Skeletal muscle satellite cell (primary cell): ENCODE data around the gene KCNMB1.

Experiments used
- H3K27me3 ChIP-seq: 2 replicates; pipeline ENCODE4 v1.7.0; 2013; ENCODE audit warnings: low read length; ENCODE audit not compliant: control insufficient read depth, insufficient read depth
- H3K36me3 ChIP-seq: 2 replicates; pipeline ENCODE4 v1.7.0; 2013; ENCODE audit warnings: mild to moderate bottlenecking, control low read depth, low read length; ENCODE audit not compliant: insufficient read depth
- H3K4me1 ChIP-seq: 2 replicates; pipeline ENCODE4 v1.7.0; 2013; ENCODE audit warnings: low read length; ENCODE audit not compliant: control insufficient read depth, insufficient read depth
- H3K4me2 ChIP-seq: 2 replicates; pipeline ENCODE4 v1.7.0; 2013; ENCODE audit warnings: mild to moderate bottlenecking, low read length
- H3K4me3 ChIP-seq: 2 replicates; pipeline ENCODE4 v1.7.0; 2013; ENCODE audit warnings: low read length
- H3K9ac ChIP-seq: 2 replicates; pipeline ENCODE4 v1.7.0; 2013; ENCODE audit warnings: mild to moderate bottlenecking, low read depth, low read length, moderate library complexity
- H3K9me3 ChIP-seq: replicated peaks from 2 replicates; pipeline ENCODE4 v1.7.0; 2013; ENCODE audit warnings: mild to moderate bottlenecking, control low read depth, low read length

The KCNMB1 gene

GRCh38 chr5:170353961-170354360, 35.2 kb downstream of the KCNMB1 start:
- Histone ChIP-seq H3K4me1 (no peaks in the 10 kb centered on the region), H3K4me2 (no peak overlapping the region), H3K9ac (no peak overlapping the region), H3K36me3 (no peaks in the 10 kb centered on the region), H3K9me3 (no peaks in the 10 kb centered on the region), H3K4me3 (no peak overlapping the region), H3K27me3 (peaks cover 47% of the 10 kb centered on the region)

GRCh38 chr5:170353011-170353761, 36.0 kb downstream of the KCNMB1 start:
- H3K36me3 ChIP-seq = no peaks in the 10 kb centered on the region
- H3K27me3 ChIP-seq = peaks cover 53% of the 10 kb centered on the region
- H3K9me3 ChIP-seq = no peaks in the 10 kb centered on the region
- no peak overlapping the region for H3K4me2 ChIP-seq
- H3K4me3 ChIP-seq = no peak overlapping the region
- H3K9ac ChIP-seq = no peak overlapping the region
- H3K4me1 ChIP-seq = no peaks in the 10 kb centered on the region

DNA sequence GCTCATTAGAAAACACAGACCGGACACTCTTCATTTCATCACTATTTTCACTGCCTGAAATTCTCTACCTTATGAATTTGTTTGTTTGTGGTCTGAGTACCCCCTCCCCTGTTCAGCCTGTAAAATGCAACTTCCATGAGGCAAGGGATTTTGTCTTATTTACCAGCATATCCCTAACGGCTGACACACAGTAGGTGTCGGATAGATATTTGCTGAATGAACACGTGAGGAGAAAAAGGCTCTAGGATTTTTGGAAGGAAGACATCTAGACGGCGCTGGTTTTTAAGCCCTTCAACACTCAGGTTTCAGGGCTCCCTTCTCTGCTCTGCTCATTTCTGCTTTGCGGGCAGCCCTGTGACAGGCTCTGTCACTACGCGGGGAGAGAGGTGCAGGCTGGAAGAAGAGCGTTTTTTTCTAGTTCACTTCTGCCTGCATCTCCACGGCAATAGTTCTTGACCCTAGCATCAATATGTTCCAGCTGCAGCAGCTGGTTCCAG, 41.0 kb downstream of the KCNMB1 start:
- Histone ChIP-seq H3K4me2 (no peak overlapping the region), H3K4me1 (no peaks in the 10 kb centered on the region), H3K27me3 (peaks cover 26% of the 10 kb centered on the region), H3K9me3 (no peaks in the 10 kb centered on the region), H3K4me3 (no peak overlapping the region), H3K36me3 (no peaks in the 10 kb centered on the region), H3K9ac (no peak overlapping the region)

- no peak overlapping the region for H3K4me3 ChIP-seq
- H3K9ac ChIP-seq = no peak overlapping the region
- no peaks in the 10 kb centered on the region for H3K4me1 ChIP-seq
- H3K27me3 ChIP-seq = peaks cover 15% of the 10 kb centered on the region
- H3K9me3 ChIP-seq = no peaks in the 10 kb centered on the region
- H3K4me2 ChIP-seq = no peak overlapping the region
- no peaks in the 10 kb centered on the region for H3K36me3 ChIP-seq
These were observed 42.1 kb downstream of the KCNMB1 start for GRCh38 chr5:170347022-170347567.

DNA sequence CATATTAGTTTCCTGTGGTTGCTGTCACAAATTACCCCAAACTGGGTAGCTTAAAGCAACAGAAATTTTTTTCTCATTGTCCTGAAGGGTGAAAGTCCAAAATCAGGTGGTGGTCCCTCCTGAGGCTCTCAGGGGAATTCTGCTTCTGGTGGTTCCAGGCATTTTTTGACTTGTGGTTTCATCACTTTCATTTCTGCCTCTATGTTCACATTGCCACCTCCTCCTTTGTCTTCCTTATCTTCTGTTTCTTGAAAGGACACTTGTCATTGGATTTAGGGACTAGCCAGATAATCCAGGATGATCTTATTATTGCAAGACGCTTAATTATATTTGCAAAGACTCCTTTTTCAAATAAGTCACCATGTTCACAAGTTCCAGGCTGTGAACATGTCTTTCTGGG, 43.2 kb downstream of the KCNMB1 start:
- Histone ChIP-seq H3K4me2 (no peak overlapping the region), H3K4me3 (no peak overlapping the region), H3K4me1 (no peaks in the 10 kb centered on the region), H3K9ac (no peak overlapping the region), H3K9me3 (no peaks in the 10 kb centered on the region), H3K27me3 (peaks cover 13% of the 10 kb centered on the region), H3K36me3 (no peaks in the 10 kb centered on the region)

- peaks cover 4% of the 10 kb centered on the region for H3K27me3 ChIP-seq
These were observed 46.0 kb downstream of the KCNMB1 start for GRCh38 chr5:170343177-170343576.

DNA sequence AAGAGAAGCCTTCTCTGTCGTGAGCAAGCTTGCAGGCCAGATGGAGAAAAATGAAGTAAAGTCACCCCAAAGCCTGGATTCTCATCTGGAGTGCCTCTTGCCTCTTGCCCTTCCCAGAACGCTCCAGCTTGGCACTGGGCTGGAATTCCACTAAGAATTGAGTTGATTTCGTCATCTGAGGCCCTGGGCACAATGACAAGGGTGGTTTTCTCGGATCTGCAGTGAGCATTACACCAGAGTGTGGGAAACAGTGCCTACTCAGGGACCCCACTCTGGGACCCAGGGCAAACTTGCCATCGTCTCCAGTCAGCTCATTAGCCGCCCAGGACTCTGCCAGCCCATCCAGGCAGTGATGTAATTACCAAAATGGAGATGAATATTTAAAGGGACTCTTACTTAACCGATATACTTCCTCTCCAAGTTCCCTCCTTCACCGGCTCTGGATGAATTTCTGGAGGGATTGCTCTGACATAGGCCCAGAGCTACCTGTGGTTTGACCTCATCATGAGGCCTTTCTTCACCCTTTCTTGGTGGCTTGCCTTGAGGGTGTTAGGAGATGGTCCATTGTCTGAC, 46.9 kb downstream of the KCNMB1 start:
- H3K9ac ChIP-seq = no peak overlapping the region
- no peak overlapping the region for H3K4me3 ChIP-seq
- no peaks in the 10 kb centered on the region for H3K9me3 ChIP-seq
- H3K4me2 ChIP-seq = no peak overlapping the region
- H3K36me3 ChIP-seq = no peaks in the 10 kb centered on the region
- no peaks in the 10 kb centered on the region for H3K4me1 ChIP-seq
- no peaks in the 10 kb centered on the region for H3K27me3 ChIP-seq

More at GRCh38 chr5:170343177-170343576, 46.0 kb downstream of the KCNMB1 start:
- H3K9me3 ChIP-seq = no peaks in the 10 kb centered on the region
- H3K4me2 ChIP-seq = no peak overlapping the region
- no peaks in the 10 kb centered on the region for H3K36me3 ChIP-seq
- H3K4me1 ChIP-seq = no peaks in the 10 kb centered on the region
- no peak overlapping the region for H3K9ac ChIP-seq
- H3K4me3 ChIP-seq = no peak overlapping the region

GRCh38 chr5:170341545-170341944, 47.6 kb downstream of the KCNMB1 start:
- Histone ChIP-seq H3K4me3 (no peak overlapping the region), H3K9me3 (no peaks in the 10 kb centered on the region), H3K9ac (no peak overlapping the region), H3K36me3 (no peaks in the 10 kb centered on the region), H3K27me3 (no peaks in the 10 kb centered on the region), H3K4me2 (no peak overlapping the region), H3K4me1 (no peaks in the 10 kb centered on the region)

GRCh38 chr5:170339780-170340167, 49.4 kb downstream of the KCNMB1 start:
- Histone ChIP-seq H3K4me2 (no peak overlapping the region), H3K9me3 (no peaks in the 10 kb centered on the region), H3K9ac (no peak overlapping the region), H3K36me3 (no peaks in the 10 kb centered on the region), H3K4me3 (no peak overlapping the region), H3K4me1 (no peaks in the 10 kb centered on the region), H3K27me3 (no peaks in the 10 kb centered on the region)

GRCh38 chr5:170338933-170339779, 50.0 kb downstream of the KCNMB1 start:
- Histone ChIP-seq H3K9ac (no peak overlapping the region), H3K4me1 (no peaks in the 10 kb centered on the region), H3K4me3 (no peak overlapping the region), H3K36me3 (no peaks in the 10 kb centered on the region), H3K27me3 (no peaks in the 10 kb centered on the region), H3K9me3 (no peaks in the 10 kb centered on the region), H3K4me2 (no peak overlapping the region)

DNA sequence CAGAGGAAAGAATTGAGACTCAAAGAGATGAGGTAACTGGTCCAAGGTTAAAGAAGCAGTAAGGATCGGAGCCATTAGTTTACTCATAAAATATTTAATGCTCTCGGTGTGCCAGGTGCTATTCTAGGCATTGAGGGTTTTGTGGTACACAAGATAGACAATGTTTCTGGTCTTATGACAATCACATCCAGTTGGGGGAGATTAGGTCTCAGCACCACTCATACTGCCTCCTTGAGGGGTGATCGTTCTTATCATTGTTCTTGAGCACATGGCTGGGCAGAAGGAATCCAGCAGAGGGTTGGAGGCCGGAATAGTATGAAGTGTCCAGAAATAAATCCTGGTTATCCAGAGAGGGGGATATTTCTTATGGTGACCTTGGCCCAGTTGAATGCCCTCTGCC, 50.9 kb downstream of the KCNMB1 start:
- Histone ChIP-seq H3K27me3 (no peaks in the 10 kb centered on the region), H3K36me3 (no peaks in the 10 kb centered on the region), H3K4me3 (no peak overlapping the region), H3K9me3 (no peaks in the 10 kb centered on the region), H3K9ac (no peak overlapping the region), H3K4me1 (no peaks in the 10 kb centered on the region), H3K4me2 (no peak overlapping the region)
